NCI-H2029 (cell line): ENCODE measurements around the gene EPS8L2.

Experiments used
- DNase-seq: peaks from one replicate; lab custom pipeline; 2025; lab: John Stamatoyannopoulos, UW

The EPS8L2 gene

DNA sequence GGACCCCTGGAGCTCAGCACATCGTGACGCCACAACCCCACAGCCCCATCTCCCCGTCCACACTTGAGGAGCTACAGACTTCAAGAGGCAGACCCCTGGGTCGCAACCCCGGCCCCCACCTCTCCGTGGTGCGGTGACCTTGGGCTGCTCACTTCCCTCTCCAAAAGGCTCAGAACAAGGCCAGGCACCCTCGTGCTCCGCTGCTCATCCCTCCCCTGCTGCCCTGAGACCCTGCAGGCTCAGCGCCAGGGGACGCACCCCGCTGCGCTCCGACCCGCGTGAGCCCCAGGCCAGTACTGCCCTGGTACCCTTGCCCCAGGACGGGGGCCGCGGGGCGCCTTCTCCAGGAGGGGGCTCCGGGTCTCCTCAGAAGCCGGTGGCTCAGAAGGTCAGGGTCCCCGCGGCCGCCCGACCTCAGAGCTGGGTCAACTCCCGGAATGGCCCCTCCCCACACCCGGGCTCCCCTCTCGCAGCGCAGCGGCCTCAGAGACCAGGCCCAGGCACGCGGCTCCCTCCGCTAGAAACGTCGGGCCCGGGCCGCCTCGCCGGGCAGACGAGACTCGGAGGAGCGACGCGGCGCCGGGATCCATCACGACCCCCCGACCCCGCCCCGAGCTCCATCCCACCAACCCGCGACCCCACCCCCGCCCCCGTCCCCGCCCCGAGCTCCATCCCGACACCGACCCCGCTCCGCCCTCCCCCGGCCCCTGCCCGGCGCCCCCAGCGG lies 70.7 kb downstream of the EPS8L2 start:
- no peak for DNase-seq
